H1 (cell line): ENCODE data around the gene GPC6. TPM values are rescaled to one million over a fixed set of nuclear protein-coding genes. Genes with fewer than 3 reads are reported as not detected.

ENCODE experiments used
- BRCA1 ChIP-seq: IDR thresholded peaks from 2 replicates; pipeline ENCODE4 v1.6.1; 2012; ENCODE audit warnings: low read depth, low read length, improper control_type of control experiment
- EP300 ChIP-seq, 2 experiments: IDR thresholded peaks; 1 replicate in 1 of 2; 2 replicates in 1 of 2; pipeline ENCODE4 v1.6.1; 2011 to 2012; ENCODE audit warnings: low read depth in 2 of 2, low read length in 2 of 2, mild to moderate bottlenecking in 2 of 2, borderline replicate concordance in 1 of 2, inconsistent platforms in 1 of 2, moderate library complexity in 1 of 2
- HDAC6 ChIP-seq: IDR thresholded peaks from one replicate; pipeline ENCODE4 v1.7.1; 2012; ENCODE audit warnings: low read depth, mild to moderate bottlenecking, inconsistent platforms, low read length, moderate library complexity
- JUND ChIP-seq: IDR thresholded peaks from 2 replicates; pipeline ENCODE4 v1.6.1; 2011; ENCODE audit warnings: mild to moderate bottlenecking, improper control_type of control experiment, low read length
- MAFK ChIP-seq: IDR thresholded peaks from 2 replicates; pipeline ENCODE4 v1.6.1; 2012; ENCODE audit warnings: low read depth, mild to moderate bottlenecking, improper control_type of control experiment, low read length
- RAD21 ChIP-seq, 2 experiments: IDR thresholded peaks in 1 of 2; conservative IDR thresholded peaks in 1 of 2; 2 replicates each; pipeline ENCODE4 v1.6.1; 2011; ENCODE audit warnings: low read depth in 2 of 2, low read length in 2 of 2, improper control_type of control experiment in 1 of 2, inconsistent platforms in 1 of 2, mild to moderate bottlenecking in 1 of 2, moderate library complexity in 1 of 2
- RNF2 ChIP-seq: fragments of 200-900, 300-1000 bp; sonication (generic); IDR thresholded peaks from 2 replicates; pipeline ENCODE4 v1.7.1; 2016; ENCODE audit warnings: borderline replicate concordance, low read depth, mild to moderate bottlenecking, antibody characterized with exemption, low read length; ENCODE audit not compliant: poor library complexity, severe bottlenecking; ENCODE audit errors: missing control alignments
- TCF12 ChIP-seq: IDR thresholded peaks from 2 replicates; pipeline ENCODE4 v1.6.1; 2011; ENCODE audit warnings: low read depth, mild to moderate bottlenecking, low read length
- polyA plus RNA-seq, 7 experiments: library from polyadenylated mRNA; depleted of rRNA in 3 of 7; stranded (reverse) in 5 of 7; unstranded in 2 of 7; fragments of >200 nt in 5 of 7; fragments of 200-250 nt in 2 of 7; gene quantifications; 1 replicate in 5 of 7; 2 replicates in 1 of 7; 4 replicates in 1 of 7; pipeline versions ENCODE4 v1.2.1 to v1.2.3, GENCODE V29; 2011 to 2013; ENCODE audit warnings: missing spikeins in 2 of 7, mixed read lengths in 2 of 7
- total RNA-seq: library from RNA; stranded (reverse); fragmentation: NEBNext Ultra II Directional; extraction: Animal tissue kit (Norgen Biotek cat#: 25700); gene quantifications from 2 replicates; pipeline ENCODE4 v1.2.1, GENCODE V29; 2021

GPC6 gene
- total and polyA plus RNA-seq, 2 of the 8 experiments (the other 6 are each of a cell fraction or from before 2014, with no cell fraction given), result 5.4 to 12.0 TPM

- TF ChIP-seq EP300 (IDR thresholded peaks at IDR 0.05; ENCODE audit: borderline replicate concordance in 1 of 2, low read depth in 2 of 2, low read length in 2 of 2) (no peak), MAFK (no peak), RAD21 (IDR thresholded peaks at IDR 0.05 in 1 of 2, conservative IDR thresholded peaks at IDR 0.05 in 1 of 2; ENCODE audit: low read depth in 2 of 2, low read length in 2 of 2) (no peak), BRCA1 (no peak), RNF2 (no peak), HDAC6 (no peak), JUND (no peak), TCF12 (no peak)
Measured at GRCh38 chr13:94063848-94064247, 837.2 kb downstream of the GPC6 start (continued).
